ENCODE measurements around the gene ZNF816.

GRCh38 chr19:52963247-52963618, 552 bp upstream of the ZNF816 start:
- no peak for TF ChIP-seq CSRNP3 (CRISPR knock-in tag; IDR thresholded peaks at IDR 0.05)
- TF ChIP-seq ZNF565 (CRISPR knock-in tag; conservative IDR thresholded peaks at IDR 0.05; ENCODE audit: low read depth), result no peak
- no peak for TF ChIP-seq TCF4 (CRISPR knock-in tag; IDR thresholded peaks at IDR 0.05; ENCODE audit: borderline replicate concordance)
- TF ChIP-seq CREB5 (CRISPR knock-in tag; IDR thresholded peaks at IDR 0.05; ENCODE audit: low read depth), result no peak
